ENCODE results near the gene POU2AF1.

POU2AF1 gene

DNA sequence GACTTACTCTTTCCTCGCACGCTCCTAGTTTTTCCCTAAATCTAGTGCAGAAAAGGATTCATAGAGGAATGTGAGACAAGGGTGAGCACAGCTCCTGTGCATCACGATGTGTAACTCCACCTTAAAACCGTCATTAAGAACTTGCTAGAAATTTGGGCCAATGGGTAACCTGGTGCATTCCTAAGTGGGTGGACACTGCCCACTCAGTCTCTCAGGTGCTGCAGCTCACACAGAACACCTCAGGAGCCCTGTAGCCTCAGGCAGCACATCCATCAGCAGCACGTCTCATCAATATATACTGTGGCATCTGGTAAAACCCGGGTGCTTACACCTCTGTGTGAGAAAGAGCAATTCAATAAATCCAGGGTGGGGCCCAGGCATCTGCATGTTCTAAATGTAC, 68.4 kb downstream of the POU2AF1 start:
- DNase-seq (ENCODE audit: low read depth) = no peak

DNA sequence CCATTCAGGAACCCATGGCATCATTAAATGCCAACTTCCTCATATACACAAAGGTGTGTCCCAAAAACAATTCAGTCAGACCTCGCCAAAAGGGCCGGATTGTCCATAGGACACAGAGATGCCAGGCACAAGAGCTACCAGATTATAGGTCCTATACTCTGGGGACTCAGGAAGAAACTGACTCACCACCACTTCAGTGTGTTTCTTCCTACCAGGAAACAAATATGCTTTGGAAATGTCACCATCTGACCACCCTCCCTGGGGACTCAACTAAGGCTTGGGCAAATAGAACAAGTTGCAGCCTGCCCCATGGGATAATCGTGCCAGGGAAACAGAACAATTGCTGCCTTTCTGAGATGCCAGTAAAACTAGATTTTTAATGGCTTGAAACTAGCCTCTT, 69.0 kb downstream of the POU2AF1 start:
- DNase-seq (ENCODE audit: low read depth) = no peak

GRCh38 chr11:111309215-111309915, 69.7 kb downstream of the POU2AF1 start:
- no peak for DNase-seq (ENCODE audit: low read depth)

DNA sequence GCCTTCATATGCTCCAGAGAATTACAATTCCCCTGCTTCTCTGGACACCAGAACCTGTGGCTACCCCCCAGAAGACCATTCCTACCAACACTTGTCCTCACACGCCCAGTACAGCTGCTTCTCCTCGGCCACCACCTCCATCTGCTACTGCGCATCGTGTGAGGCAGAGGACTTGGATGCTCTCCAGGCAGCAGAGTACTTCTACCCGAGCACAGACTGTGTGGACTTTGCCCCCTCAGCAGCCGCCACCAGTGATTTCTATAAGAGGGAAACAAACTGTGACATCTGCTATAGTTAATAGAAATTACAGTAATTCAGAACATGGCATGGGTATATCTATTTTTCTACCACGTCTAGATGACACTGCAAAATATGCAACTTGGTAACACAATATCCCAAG, 70.9 kb downstream of the POU2AF1 start:
- DNase-seq (ENCODE audit: low read depth) = no peak

DNA sequence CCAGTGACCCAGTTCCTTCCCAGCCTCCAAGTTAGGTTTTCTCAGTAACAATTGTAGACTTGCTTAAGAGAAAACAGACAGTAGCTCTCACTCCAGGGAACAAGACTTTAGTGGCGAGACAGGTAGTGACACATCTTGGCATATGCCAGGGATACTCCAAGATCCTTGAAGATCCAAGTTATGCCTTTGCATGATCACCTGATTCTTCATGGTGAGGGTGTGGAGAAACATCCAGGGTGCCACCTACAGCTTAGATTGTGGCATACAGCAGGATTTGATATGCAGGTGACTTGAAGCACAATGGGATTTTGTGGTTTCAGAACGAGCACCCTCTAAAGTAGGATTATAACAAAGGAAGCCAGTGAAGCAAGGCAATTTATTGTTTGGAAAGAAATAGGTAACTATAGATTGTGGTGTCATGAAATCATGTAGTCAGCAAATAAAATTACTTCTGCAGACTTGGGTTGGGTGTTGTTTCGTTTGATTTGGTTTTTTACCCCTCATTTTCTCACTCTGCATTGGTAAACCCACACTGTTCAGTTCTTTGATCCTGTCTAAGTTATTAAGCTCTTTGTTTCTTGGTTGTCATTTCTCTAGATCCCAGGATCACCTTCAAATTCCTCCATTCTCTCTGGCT, 71.5 kb downstream of the POU2AF1 start:
- no peak for DNase-seq (ENCODE audit: low read depth)

DNA sequence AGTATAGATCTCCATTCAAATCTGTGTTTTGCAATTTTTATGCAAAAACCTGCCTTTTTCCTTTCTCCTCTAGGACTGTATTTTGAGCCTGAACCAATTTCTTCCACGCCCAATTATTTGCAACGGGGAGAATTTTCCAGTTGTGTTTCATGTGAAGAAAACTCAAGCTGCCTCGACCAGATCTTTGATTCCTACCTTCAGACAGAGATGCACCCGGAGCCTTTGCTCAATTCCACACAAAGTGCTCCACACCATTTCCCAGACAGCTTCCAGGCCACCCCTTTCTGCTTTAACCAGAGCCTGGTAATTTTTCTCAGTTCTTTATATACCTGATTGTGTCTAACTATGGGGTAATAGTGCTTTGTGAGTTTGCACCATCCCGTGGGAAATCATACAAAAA, 72.8 kb downstream of the POU2AF1 start:
- no peak for DNase-seq (ENCODE audit: low read depth)

- DNase-seq (ENCODE audit: low read depth) = no peak
These were observed 73.2 kb downstream of the POU2AF1 start for GRCh38 chr11:111305876-111306275.

DNA sequence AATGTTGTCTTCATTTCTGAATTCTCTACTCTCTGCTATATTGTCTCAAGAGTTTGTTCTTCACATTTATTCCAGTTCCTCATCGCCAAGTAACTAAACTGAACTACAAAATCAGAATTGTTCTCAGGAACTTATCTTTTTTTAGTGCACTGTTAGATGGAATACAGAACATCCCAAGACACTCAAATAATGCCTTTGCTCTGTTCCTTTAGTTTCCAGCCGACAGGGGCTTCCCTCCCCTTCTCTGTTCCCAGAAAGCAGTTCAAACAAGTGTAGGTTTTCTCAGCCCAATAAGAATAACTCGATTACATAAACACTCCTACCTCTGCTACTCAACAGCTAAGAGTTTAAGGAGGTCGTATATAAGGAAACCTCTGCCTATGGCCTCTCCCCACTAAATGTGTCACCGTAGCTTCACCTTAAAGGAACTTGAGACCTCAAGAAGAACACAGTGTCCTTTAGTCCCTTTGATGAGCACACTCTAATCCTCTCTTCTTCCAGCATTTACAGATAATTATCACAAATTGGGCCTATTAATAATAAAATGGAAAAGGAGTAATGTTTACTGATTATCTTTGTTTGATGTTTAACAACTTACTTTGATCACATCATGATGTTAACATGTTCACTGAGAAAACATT, 73.8 kb downstream of the POU2AF1 start:
- no peak for DNase-seq (ENCODE audit: low read depth)

GRCh38 chr11:111303461-111303860, 75.6 kb downstream of the POU2AF1 start:
- no peak for DNase-seq (ENCODE audit: low read depth)

GRCh38 chr11:111302298-111302697, 76.8 kb downstream of the POU2AF1 start:
- no peak for DNase-seq (ENCODE audit: low read depth)

Measured in activated T-helper 1 cell treated with Interleukin-2 at 50 U/mL for 16 hours (primary cell).